NCI-H526 (cell line): ENCODE data around the gene ADAMTSL2.

Source experiments
- DNase-seq, 2 experiments: peaks; one replicate each; lab custom pipeline; 2025; lab: John Stamatoyannopoulos, UW

Gene ADAMTSL2

GRCh38 chr9:133589454-133590227 lies 55.1 kb downstream of the ADAMTSL2 start:
- DNase-seq = no peak

- no peak for DNase-seq
Measured at GRCh38 chr9:133590231-133590855, 55.8 kb downstream of the ADAMTSL2 start.

GRCh38 chr9:133591116-133591910 lies 56.8 kb downstream of the ADAMTSL2 start:
- no peak for DNase-seq

GRCh38 chr9:133591985-133592384 lies 57.5 kb downstream of the ADAMTSL2 start:
- DNase-seq = no peak

- peak in 1 of 2 experiments; percentile 9 for DNase-seq
Measured at GRCh38 chr9:133592731-133593409, 58.4 kb downstream of the ADAMTSL2 start.

GRCh38 chr9:133593587-133594253 lies 59.2 kb downstream of the ADAMTSL2 start:
- DNase-seq = no peak

GRCh38 chr9:133594310-133594709 lies 59.8 kb downstream of the ADAMTSL2 start:
- DNase-seq = no peak

GRCh38 chr9:133595910-133596309 lies 61.4 kb downstream of the ADAMTSL2 start:
- no peak for DNase-seq

GRCh38 chr9:133597316-133597957 lies 62.9 kb downstream of the ADAMTSL2 start:
- DNase-seq = no peak

- DNase-seq = no peak
Measured at GRCh38 chr9:133598978-133599377, 64.5 kb downstream of the ADAMTSL2 start.

GRCh38 chr9:133599470-133600173 lies 65.1 kb downstream of the ADAMTSL2 start:
- DNase-seq = no peak

GRCh38 chr9:133600739-133601138 lies 66.2 kb downstream of the ADAMTSL2 start:
- DNase-seq = no peak

- DNase-seq = no peak
Measured at GRCh38 chr9:133601746-133602145, 67.2 kb downstream of the ADAMTSL2 start.

GRCh38 chr9:133602277-133602676 lies 67.8 kb downstream of the ADAMTSL2 start:
- no peak for DNase-seq

- DNase-seq = no peak
Measured at GRCh38 chr9:133603135-133603927, 68.8 kb downstream of the ADAMTSL2 start.

GRCh38 chr9:133604214-133604613 lies 69.7 kb downstream of the ADAMTSL2 start:
- DNase-seq = no peak

GRCh38 chr9:133604856-133605255 lies 70.4 kb downstream of the ADAMTSL2 start:
- peak in 1 of 2 experiments; percentile 73 for DNase-seq

- DNase-seq = no peak
Measured at GRCh38 chr9:133605446-133605845, 70.9 kb downstream of the ADAMTSL2 start.

GRCh38 chr9:133605856-133606707 lies 71.6 kb downstream of the ADAMTSL2 start:
- DNase-seq = no peak
